Lower leg skin (tissue), 3 donors: Measurements from ENCODE around the gene PGLYRP3.

Source experiments
- POLR2A ChIP-seq, 2 donors: fragments of 450-650 bp; IDR thresholded peaks; one replicate each; pipeline ENCODE4 v1.6.1; 2016 to 2017; ENCODE audit warnings: antibody characterized with exemption in 2 of 2, mild to moderate bottlenecking in 1 of 2, moderate library complexity in 1 of 2
- TF ChIP-seq, protein P1 (sequence below), 3 donors: fragments of 450-650 bp; IDR thresholded peaks; one replicate each; pipeline ENCODE4 v1.5.1; 2016; ENCODE audit warnings: antibody characterized with exemption in 3 of 3, mild to moderate bottlenecking in 3 of 3, moderate library complexity in 2 of 3

DNA sequence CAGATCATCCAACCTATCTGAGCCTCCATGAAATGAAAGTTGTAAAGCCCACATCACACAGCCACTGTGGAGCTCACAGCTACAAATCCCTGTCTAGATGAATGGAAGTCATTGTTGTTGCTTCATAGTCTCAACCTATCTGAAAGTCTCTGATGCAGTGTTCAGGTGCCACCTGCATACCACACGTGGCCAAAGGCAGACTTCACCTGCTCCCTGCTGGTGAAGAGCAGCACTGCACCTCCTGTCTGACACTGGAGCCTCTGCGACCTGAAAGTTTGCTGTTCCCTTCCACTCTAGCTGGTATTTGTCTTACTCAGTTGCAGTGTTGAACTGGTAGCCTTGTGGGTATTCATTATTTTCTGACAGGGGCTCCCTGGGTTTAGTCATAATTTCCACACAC is 34.9 kb downstream of the PGLYRP3 start:
- TF ChIP-seq, protein P1, sequence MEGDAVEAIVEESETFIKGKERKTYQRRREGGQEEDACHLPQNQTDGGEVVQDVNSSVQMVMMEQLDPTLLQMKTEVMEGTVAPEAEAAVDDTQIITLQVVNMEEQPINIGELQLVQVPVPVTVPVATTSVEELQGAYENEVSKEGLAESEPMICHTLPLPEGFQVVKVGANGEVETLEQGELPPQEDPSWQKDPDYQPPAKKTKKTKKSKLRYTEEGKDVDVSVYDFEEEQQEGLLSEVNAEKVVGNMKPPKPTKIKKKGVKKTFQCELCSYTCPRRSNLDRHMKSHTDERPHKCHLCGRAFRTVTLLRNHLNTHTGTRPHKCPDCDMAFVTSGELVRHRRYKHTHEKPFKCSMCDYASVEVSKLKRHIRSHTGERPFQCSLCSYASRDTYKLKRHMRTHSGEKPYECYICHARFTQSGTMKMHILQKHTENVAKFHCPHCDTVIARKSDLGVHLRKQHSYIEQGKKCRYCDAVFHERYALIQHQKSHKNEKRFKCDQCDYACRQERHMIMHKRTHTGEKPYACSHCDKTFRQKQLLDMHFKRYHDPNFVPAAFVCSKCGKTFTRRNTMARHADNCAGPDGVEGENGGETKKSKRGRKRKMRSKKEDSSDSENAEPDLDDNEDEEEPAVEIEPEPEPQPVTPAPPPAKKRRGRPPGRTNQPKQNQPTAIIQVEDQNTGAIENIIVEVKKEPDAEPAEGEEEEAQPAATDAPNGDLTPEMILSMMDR (IDR thresholded peaks at IDR 0.05) = no peak
- no peak for TF ChIP-seq POLR2A (IDR thresholded peaks at IDR 0.05)
